ENCODE data around the gene SBF1.

DNA sequence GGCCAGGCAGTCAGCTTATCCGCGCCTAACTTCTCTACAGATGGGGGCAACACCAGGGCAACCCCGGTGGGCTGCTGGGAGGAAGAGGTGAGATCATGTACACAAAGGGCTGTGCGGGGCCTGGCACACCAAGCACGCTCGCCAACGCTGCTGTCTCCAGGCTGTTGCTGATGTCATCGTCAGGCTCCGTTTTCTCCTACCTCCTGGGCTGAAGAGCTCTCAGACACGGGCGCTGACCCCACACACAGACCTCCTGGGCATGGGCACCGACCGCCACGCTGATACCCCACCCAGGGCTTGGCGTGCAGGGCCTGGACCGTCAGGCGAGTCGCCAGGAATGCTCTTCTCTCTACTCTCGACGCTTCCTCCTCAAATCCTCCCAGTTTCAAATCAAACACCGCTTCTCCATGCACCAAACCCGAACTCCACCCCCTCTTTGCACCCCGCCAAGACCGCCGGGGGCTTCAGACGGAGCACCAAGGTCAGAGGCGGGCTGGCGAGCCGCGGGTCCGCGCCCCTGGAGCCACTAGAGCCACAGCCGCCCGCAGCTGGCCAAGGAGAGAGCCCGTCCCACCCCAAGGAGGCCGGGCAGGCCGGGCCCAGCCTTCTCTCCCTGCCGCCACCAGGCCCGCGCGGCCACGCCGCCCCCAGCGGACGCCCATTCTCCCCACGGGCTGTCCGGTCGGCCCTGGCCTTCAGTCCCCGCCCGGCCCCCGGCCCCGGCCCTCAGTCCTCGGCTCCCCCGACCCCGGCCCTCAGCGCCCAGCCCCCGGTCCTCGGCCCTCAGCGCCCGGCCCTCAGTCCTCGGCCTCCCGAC is 772 bp downstream of the SBF1 start:
- TF ChIP-seq, protein P1, sequence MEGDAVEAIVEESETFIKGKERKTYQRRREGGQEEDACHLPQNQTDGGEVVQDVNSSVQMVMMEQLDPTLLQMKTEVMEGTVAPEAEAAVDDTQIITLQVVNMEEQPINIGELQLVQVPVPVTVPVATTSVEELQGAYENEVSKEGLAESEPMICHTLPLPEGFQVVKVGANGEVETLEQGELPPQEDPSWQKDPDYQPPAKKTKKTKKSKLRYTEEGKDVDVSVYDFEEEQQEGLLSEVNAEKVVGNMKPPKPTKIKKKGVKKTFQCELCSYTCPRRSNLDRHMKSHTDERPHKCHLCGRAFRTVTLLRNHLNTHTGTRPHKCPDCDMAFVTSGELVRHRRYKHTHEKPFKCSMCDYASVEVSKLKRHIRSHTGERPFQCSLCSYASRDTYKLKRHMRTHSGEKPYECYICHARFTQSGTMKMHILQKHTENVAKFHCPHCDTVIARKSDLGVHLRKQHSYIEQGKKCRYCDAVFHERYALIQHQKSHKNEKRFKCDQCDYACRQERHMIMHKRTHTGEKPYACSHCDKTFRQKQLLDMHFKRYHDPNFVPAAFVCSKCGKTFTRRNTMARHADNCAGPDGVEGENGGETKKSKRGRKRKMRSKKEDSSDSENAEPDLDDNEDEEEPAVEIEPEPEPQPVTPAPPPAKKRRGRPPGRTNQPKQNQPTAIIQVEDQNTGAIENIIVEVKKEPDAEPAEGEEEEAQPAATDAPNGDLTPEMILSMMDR (IDR thresholded peaks at IDR 0.05; ENCODE audit: low read length) = no peak
- TF ChIP-seq EZH2 (IDR thresholded peaks at IDR 0.05; ENCODE audit: borderline replicate concordance, low read length) = no peak
